ENCODE measurements around the gene BTG3.

The BTG3 gene

DNA sequence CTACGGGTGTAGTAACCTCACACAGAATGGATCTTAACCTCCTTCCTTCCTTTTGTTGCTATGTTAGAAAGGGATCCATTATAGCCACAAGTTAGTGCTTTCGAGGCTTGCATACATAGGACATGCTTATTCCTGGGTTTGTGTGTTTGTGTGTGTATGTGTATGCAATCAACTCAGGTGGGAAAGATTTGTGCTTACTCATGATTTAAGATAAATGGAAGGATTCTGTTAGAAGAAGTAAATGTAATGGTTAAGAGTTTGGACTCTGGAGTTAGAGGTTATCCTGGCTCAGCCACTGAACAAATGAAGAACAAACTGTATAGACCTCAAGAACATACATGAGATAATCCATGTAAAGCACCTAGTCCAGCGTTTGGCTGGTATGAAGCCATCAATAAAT lies 28.8 kb downstream of the BTG3 start:
- no peak for DNase-seq

DNA sequence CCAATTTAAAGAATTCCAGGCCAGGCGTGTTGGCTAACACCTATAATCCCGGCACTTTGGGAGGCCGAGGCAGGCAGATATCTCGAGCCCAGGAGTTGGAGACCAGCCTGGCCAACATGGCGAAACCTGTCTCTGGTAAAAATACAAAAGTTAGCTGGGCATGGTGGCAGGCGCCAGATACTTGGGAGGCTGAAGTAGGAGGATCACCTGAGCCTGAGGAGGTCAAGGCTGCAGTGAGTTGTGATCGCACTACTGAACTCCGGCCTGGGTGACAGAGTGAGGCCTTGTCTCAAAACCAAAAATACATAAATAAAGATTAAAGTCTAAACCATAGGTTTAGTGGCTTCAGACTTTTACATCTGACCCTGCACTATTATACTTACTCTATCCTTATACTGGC lies 32.4 kb downstream of the BTG3 start:
- DNase-seq, result no peak

DNA sequence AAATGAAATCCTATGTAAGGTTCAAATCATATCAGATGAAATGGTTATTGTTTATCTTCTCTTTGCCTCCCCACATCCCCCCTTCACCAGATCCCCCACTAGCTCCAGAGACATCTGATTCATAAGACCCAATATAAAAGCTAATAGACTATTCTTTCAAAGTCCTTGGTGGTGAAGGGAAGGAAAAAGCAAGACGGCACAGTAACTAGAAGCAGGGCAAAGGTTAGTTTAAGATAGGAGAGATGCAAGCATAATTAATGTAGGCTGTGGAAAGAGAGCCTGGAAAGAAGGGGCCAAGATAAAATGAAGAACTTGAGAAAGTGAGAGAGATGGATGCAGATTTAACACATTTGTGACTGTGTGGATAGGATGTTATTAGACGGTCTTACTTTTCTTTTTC lies 33.8 kb downstream of the BTG3 start:
- DNase-seq, result no peak

DNA sequence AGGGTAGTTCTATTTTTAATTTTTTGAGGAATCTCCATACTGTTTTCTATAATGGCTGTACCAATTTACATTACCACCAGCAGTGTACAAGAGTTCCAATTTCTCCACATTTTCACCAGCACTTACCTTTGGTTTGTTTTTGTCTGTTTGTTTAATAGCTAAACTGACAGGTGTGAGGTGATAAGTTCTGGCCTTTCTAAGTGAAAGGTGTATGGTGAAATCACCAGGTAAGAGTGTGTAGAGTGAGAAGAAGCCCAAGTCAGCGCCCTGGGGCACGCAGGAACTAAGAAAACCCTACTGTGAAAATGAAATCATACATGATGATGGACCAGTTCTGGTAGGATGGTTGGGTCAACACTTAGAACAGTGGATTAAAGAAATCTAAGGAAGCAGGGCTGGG lies 34.5 kb downstream of the BTG3 start:
- no peak for DNase-seq

DNA sequence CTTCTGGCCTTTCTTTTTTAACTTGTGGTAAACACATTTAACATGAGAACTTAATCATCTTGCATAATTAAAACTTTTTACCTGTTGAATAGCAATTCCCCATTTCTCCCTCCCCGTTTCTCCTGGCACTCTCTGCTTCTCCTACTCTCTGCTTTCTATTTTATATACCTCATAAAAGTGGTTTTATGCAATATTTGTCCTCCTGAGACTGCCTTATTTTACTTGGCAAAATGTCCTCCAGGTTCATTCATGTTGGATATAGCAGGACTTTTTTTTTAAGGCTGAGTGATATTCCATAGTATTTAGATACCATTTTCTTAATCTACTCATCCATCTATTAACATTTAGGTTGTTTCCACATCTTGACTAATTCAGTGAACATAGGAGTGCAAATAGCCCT lies 35.0 kb downstream of the BTG3 start:
- DNase-seq, result no peak

DNA sequence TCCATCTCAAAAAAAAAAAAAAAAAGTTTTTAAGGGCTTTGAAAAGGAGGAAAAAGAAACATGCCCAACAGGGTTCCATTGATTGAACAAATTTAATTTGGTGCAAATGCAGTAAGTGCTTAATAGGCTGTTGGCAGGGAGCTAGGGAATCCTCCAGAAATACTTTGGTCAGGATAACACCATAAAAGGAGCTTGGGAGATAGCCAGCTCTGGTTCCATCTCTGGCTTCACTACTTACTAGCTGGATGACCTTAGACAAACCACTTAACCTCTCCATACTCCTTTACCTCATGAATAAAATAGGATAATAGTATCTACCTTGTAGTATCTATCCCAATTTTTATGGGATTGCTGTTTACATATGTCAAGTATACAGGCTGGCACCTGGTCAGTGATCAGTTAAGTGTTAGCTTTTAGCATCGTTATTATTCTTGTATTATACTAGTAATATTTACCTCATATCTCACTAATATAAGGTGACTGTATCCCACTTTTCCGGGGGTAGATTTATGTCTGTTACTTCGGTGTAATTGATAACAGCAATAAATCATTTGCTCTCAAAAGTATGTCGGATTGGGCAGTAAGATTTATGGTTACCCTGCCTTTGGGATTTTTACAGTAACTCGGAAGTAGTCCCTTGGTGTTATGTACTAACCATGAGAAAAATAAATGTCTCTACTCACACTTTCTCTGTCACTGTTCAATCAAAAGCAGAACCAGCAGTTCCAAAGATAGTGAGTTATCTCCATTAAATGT lies 36.4 kb downstream of the BTG3 start:
- DNase-seq, result no peak

DNA sequence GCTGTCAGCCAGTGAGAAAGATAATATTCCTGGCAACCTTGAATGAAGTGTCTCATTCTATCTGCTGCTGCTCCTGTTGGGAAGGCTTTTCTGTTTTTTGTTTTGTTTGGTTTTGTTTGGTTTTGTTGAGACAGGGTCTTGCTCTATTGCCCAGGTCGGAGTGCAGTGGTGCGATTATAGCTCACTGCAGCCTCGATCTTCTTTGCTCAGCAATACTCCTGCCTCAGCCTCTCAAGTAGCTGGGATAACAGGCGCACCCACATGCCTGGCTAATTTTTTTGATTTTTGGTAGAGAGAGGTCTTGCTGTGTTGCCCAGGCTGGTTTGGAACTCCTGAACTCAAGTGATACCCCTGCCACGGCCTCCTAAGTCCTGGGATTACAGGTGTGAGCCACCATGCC lies 37.6 kb downstream of the BTG3 start:
- no peak for DNase-seq

DNA sequence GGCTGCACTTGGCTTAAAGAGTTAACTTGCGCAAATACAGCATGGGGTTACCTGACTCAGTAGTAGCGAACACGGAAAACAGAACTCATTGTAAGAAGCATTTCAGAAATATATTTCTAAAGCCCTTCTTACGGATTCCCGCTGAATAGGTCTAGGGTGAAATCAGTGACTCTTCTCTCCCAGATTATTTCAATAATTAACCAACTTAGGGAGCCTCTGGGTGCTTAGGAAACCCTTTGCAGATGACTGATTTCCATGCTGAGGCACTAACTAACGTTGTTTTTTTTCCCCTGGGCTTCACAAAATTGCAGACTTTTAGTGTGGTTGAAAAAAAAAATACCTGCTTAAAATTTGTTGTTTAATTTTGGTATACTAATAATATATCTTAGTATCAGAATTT lies 40.3 kb downstream of the BTG3 start:
- DNase-seq, result no peak

DNA sequence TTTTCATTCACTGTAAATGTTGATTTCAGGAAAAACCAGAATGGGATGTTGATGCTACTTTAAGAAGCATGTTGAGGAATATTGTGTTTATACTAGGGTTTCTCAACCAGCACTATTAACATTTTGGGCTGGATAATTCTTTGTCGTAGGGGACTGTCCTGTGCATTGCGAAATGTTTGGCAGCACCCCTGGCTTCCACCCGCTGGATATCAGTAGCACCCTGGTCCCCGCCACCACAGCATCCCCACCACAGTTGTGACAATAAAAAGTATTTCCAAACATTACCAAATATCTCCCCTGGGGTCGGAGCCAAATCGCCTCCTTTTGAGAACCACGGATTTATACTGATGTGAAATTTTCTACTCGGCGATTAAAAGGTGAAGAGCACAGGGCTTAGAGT lies 41.9 kb downstream of the BTG3 start:
- DNase-seq, result no peak

DNA sequence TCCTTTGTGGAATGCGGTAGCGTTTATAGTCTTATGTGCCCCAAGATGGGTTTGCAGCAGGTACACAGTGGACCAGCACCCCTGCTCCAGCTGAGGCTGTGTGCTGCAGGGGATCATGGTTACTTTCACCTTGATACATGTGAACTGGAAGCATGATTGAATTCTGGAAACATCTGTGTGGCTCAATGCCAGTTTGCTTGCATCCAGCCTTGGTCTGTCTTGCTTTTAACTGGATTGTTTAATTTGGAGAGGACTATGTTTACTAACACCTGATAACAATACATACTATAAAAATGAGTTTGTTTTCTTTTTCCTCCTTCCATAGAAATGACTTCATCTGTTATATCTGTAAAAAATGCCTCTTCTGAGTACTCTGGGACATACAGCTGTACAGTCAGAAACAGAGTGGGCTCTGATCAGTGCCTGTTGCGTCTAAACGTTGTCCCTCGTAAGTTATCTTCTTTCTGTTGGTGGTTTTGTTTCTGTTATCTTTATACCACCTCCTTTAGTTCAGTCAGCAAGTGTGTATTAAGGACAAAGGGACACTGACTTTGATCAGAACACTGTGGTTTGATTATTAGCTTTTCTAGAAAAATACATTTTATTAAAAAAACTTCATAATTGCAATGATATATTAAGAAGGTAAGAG lies 52.2 kb downstream of the BTG3 start:
- DNase-seq, result no peak

DNA sequence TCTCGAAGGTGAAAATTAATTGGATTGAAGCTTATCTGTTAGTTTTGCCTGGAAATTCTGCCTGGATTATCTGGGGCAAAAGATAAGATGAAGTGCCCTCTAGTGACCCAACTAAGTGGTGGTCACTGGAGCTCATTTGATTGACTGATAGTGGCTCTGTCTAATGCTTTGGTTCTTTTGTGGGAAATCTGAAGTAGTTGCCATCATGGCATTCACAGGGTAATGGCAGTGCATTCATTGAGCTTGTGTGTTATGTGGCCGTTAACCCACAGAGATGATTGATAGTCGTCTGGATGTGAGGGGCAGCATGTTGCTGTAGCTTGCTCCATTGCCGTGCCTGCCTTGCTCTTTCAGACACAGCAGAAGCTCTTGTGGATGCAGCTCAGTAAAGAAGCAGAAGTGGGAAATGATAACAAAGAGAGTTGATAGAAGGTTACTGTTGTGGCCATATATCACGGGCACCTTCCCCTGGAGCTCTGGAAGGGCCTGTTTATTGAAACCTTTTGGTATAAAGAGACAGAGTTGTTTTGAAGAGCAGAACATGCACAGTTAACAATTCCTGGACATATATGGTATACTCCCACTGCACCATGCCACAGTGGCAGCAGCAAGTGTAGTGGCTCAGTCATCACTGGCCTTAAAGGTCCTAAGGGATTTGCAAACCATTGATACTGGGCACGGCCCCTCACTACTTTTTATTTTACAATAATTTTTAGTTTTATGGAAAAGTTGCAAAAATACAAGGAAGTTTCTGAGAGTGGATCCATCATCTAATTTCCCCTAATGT lies 57.8 kb downstream of the BTG3 start:
- no peak for DNase-seq

DNA sequence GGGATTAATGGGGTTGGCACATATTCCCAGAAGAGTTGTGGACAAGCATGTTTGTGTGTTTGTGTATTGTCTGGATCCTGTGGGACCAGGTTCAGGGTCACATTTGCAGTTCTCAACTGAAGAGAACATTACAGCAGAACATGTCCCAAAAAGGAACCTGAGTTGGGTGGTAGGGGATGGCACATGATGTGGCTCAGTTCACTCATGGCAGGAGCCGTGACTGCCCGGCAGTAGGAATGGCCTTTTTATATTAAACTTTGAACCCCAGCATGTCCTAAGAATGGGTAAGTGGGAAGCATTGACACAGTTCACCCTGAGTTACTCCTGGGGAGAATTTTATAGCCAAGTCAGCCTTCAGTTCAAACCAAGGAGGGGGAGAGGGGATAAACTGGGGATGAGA lies 58.6 kb downstream of the BTG3 start:
- DNase-seq, result no peak

DNA sequence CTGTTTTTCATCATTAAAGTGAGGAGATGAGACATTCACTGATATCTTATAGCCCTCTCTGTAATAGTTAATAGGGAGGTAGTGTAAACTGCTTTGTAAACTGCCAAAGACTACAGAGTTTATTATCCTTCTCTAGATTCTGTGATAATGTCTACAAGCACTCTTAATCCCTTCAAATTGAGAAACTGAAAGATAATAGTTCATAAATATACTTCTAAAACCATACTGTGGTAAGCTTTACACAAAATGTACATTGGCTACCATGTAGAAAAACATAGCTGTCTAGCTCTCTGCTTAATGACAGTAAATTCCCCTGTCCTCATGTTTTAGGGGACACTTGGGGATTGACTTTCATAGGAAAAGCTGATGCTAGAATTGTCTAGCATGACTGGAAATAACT lies 60.3 kb downstream of the BTG3 start:
- no peak for DNase-seq

DNA sequence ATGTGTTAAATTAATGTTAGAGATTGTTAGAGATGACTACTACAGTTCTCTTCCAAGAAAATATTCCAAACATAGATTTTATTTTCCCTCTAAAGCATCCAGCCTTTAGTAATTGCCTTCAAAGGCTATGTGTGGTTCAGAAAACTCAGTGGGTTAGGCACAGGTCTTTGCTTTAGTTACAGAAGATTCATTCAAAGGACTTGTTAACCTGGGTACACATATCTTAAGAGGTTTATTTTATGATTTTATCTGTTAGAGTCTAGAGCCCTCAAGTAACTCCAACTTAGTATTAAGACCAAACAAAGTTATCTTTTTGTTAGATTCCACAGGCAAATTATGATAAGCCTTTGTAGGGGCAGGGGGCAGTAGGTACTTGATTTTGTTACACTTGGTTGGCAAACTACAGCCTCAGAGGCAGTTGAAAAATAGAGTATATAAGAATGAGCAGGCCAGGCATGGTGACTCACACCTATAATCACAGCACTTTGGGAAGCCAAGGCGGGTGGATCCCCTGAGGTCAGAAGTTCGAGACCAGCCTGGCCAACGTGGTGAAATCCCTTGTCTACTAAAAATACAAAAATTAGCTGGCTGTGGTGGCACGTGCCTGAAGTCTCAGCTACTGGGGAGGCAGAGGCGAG lies 61.9 kb downstream of the BTG3 start:
- no peak for DNase-seq

DNA sequence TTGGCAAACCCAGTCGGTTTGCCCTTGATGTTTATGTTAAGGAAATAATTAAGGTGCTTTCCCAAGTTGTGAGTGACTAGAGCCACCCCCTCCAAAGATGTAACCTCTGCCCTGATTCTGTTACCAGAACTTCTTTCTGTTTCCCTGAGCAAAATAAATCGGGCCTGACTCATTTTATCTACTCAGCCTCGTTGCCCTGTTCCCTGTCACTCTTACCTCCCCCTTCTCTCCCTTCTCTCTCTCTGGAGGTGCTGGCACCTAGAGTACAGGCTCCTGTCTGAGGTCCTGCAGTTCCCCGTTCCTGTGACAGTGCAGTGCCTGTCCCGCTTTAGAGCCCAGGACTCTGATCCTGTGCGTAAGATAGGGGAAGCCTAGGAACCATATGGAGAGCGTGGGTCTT lies 64.4 kb downstream of the BTG3 start:
- DNase-seq, result no peak

DNA sequence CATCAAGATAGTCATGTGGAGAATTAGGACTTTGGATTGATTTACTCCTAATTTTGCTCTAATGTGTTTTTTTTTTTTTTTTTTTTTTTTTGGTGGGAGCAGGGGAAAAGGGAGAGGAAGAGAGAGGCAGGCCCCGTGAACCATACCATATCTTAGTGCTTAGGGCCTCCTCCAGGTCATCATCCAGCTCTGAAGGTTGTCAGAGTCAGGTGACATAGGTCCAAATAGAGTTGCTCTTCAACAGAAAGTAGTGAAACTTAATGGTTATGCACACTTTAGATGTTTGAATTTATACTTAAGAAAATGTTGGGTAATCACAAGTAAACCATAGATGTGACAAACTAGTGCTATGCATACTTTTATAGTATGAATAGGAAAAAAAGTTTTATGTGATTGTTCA lies 67.7 kb downstream of the BTG3 start:
- no peak for DNase-seq

Measured in stimulated activated CD4-positive, alpha-beta T cell treated with anti-CD3 and anti-CD28 coated beads, Interleukin-4, amount 100 ng/mL, for 1 hour (primary cell).